Spleen (tissue), 7 donors: ENCODE measurements around the gene CFAP99.

Experiments
- POLR2A ChIP-seq, 3 donors: fragments of 450-650 bp; IDR thresholded peaks; one replicate each; pipeline ENCODE4 v1.5.1; 2017; ENCODE audit warnings: antibody characterized with exemption in 3 of 3, mild to moderate bottlenecking in 1 of 3
- POLR2AphosphoS5 ChIP-seq, 3 donors: sonication (generic); formaldehyde crosslinking; IDR thresholded peaks; one replicate each; pipeline ENCODE4 v1.5.1; 2017; ENCODE audit warnings: antibody characterized with exemption in 3 of 3
- TF ChIP-seq, protein P1 (sequence below), 11 experiments: fragments of 200-600 bp in 7 of 11; fragments of 450-650 bp in 4 of 11; sonication (generic) in 4 of 11; IDR thresholded peaks in 8 of 11; conservative IDR thresholded peaks in 3 of 11; 1 replicate in 7 of 11; 2 replicates in 4 of 11; pipeline versions ENCODE4 v1.4.0 to v1.8.0; 2016 to 2021; ENCODE audit warnings: antibody characterized with exemption in 11 of 11, inconsistent platforms in 4 of 11, mild to moderate bottlenecking in 1 of 11
- donor health status: DM: no; HTN: no; CAD: no; lungs with moderate emphysema.
- donor health status: DM: no; HTN: no; CAD: no.
- donor health status: DM: no; HTN: no; CAD: no.

DNA sequence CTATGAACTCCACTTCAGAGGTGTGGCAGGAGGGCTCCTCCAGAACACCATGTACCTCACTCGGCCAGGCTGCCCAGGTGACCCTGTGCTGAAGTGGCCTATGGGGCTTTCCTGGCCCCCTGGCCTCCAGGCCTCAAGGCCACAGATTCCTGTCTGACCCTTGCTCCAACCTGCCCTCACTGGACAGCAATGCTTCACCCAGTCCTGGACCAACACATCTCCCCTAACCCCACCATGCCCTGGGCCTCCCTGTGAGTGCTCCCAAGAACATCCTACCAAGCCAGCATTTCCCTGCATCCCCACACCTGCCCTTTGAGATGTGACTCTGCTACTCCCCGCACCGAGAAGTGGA is 10.8 kb upstream of the CFAP99 start:
- TF ChIP-seq, protein P1, sequence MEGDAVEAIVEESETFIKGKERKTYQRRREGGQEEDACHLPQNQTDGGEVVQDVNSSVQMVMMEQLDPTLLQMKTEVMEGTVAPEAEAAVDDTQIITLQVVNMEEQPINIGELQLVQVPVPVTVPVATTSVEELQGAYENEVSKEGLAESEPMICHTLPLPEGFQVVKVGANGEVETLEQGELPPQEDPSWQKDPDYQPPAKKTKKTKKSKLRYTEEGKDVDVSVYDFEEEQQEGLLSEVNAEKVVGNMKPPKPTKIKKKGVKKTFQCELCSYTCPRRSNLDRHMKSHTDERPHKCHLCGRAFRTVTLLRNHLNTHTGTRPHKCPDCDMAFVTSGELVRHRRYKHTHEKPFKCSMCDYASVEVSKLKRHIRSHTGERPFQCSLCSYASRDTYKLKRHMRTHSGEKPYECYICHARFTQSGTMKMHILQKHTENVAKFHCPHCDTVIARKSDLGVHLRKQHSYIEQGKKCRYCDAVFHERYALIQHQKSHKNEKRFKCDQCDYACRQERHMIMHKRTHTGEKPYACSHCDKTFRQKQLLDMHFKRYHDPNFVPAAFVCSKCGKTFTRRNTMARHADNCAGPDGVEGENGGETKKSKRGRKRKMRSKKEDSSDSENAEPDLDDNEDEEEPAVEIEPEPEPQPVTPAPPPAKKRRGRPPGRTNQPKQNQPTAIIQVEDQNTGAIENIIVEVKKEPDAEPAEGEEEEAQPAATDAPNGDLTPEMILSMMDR (IDR thresholded peaks at IDR 0.05 in 8 of 11, conservative IDR thresholded peaks at IDR 0.05 in 3 of 11) = no peak
- no peak for TF ChIP-seq POLR2AphosphoS5 (IDR thresholded peaks at IDR 0.05)
- TF ChIP-seq POLR2A (IDR thresholded peaks at IDR 0.05) = no peak
